ENCODE data around the gene AK8. TPM values are rescaled to one million over a fixed set of nuclear protein-coding genes. Genes with fewer than 3 reads are reported as not detected.

Gene AK8
- total RNA-seq, 1 experiment from 2014 or later: 2.5 TPM

DNA sequence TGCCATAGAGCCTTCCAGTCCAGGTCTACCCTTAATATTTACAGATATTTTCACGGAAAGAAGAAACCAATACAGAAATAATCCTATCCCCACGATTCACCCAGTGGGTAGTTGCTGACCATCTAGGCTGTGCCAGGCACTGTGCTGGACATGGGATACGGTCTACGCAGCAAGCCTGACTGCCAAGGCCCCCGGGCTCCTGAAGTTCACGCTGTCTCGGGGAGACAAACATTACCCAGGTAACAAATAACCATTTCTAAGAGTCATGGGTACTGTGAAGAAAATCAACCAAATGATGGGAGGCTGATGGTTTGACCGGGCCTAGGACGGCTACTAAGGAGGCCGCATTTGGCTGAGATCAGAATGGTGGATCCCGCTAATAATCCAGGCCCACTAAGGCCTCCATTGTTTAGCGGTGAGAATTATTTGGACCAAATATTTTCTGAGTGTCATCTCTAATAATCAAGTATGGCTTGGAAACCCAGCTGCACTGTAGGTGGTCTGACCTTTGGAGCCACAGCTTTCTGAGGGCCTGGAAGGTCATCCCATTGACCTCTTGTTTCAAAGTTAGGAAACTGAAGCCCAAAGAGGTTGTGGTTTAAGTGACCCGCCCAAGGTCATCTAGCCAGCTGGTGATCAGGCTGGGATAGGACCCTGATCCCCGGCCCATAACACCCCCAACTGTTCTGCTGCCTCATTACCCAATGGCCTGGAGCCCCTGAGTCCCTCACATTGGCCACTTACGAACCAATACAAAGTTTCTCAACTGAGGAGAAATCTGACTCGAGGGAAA is 82.4 kb downstream of the AK8 start:
- ChIA-PET POLR2A (no interaction called here), RAD21 (ENCODE audit: low non-redundant PET in 1 of 2, low total read pairs in 2 of 2, uncharacterized antibody in 2 of 2, unreplicated experiment in 2 of 2) (no interaction called here), CTCF (no interaction called here)
- ATAC-seq: no peak
- Histone ChIP-seq H3K36me3 (ENCODE audit: control insufficient read depth in 1 of 2, insufficient read depth in 2 of 2, low read length in 2 of 2) (no peaks in the 10 kb centered on the region), H3K9me2 (ENCODE audit: insufficient read depth) (no peaks in the 10 kb centered on the region), H2AFZ (ENCODE audit: low read depth, low read length, poor library complexity, severe bottlenecking) (no peak overlapping the region), H3K4me3 (replicated peaks in 1 of 2; ENCODE audit: low read depth in 1 of 2, low read length in 2 of 2) (no peak overlapping the region), H3K4me1 (ENCODE audit: control insufficient read depth in 1 of 2, insufficient read depth in 2 of 2, low read length in 2 of 2) (peaks cover 3 to 19% of the 10 kb centered on the region in 2 experiments; a peak in 2 of 4 replicates), H3K27ac (ENCODE audit: low read depth, low read length) (no peak overlapping the region), H3K27me3 (ENCODE audit: insufficient read depth, low read length) (0 out of 2 replicates have a peak, but pooled peaks cover 5% of the 10 kb centered on the region), H3K4me2 (ENCODE audit: low read length) (no peak overlapping the region), H3K79me2 (ENCODE audit: insufficient read depth, low read length) (no peaks in the 10 kb centered on the region), H3K9ac (ENCODE audit: low read length) (no peak overlapping the region), H3K9me3 (ENCODE audit: control insufficient read depth in 1 of 2, insufficient read depth in 1 of 2, low read depth in 1 of 2, low read length in 2 of 2) (no peaks in the 10 kb centered on the region), H4K20me1 (ENCODE audit: insufficient read depth) (no peaks in the 10 kb centered on the region)
- TF ChIP-seq, protein P1, sequence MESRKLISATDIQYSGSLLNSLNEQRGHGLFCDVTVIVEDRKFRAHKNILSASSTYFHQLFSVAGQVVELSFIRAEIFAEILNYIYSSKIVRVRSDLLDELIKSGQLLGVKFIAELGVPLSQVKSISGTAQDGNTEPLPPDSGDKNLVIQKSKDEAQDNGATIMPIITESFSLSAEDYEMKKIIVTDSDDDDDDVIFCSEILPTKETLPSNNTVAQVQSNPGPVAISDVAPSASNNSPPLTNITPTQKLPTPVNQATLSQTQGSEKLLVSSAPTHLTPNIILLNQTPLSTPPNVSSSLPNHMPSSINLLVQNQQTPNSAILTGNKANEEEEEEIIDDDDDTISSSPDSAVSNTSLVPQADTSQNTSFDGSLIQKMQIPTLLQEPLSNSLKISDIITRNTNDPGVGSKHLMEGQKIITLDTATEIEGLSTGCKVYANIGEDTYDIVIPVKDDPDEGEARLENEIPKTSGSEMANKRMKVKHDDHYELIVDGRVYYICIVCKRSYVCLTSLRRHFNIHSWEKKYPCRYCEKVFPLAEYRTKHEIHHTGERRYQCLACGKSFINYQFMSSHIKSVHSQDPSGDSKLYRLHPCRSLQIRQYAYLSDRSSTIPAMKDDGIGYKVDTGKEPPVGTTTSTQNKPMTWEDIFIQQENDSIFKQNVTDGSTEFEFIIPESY (IDR thresholded peaks at IDR 0.05; ENCODE audit: extremely low read depth, insufficient replicate concordance, low read length): no peak
- no peak for TF ChIP-seq JUND (IDR thresholded peaks at IDR 0.05)
- no peak for TF ChIP-seq SRF (IDR thresholded peaks at IDR 0.05; ENCODE audit: low read depth)
- no peak for TF ChIP-seq FOSL1 (IDR thresholded peaks at IDR 0.05; ENCODE audit: low read depth)
- no peak for TF ChIP-seq POLR2AphosphoS5 (IDR thresholded peaks at IDR 0.05; ENCODE audit: low read depth, low read length)
- TF ChIP-seq YY1 (IDR thresholded peaks at IDR 0.05; ENCODE audit: extremely low read depth, insufficient replicate concordance, low read depth, low read length): no peak
- no TSS peak for BruUV-seq (replicated peaks)
- DNase-seq (ENCODE audit: low read depth, low spot score): no peak
- intact Hi-C loops (cut with micrococcal nuclease): no loop called here
